Measurements from ENCODE around the gene ADAT1.
A peak's percentile ranks its signal among the peaks of the same experiment; 100 is the strongest.

The ADAT1 gene, protein sequence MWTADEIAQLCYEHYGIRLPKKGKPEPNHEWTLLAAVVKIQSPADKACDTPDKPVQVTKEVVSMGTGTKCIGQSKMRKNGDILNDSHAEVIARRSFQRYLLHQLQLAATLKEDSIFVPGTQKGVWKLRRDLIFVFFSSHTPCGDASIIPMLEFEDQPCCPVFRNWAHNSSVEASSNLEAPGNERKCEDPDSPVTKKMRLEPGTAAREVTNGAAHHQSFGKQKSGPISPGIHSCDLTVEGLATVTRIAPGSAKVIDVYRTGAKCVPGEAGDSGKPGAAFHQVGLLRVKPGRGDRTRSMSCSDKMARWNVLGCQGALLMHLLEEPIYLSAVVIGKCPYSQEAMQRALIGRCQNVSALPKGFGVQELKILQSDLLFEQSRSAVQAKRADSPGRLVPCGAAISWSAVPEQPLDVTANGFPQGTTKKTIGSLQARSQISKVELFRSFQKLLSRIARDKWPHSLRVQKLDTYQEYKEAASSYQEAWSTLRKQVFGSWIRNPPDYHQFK

DNA sequence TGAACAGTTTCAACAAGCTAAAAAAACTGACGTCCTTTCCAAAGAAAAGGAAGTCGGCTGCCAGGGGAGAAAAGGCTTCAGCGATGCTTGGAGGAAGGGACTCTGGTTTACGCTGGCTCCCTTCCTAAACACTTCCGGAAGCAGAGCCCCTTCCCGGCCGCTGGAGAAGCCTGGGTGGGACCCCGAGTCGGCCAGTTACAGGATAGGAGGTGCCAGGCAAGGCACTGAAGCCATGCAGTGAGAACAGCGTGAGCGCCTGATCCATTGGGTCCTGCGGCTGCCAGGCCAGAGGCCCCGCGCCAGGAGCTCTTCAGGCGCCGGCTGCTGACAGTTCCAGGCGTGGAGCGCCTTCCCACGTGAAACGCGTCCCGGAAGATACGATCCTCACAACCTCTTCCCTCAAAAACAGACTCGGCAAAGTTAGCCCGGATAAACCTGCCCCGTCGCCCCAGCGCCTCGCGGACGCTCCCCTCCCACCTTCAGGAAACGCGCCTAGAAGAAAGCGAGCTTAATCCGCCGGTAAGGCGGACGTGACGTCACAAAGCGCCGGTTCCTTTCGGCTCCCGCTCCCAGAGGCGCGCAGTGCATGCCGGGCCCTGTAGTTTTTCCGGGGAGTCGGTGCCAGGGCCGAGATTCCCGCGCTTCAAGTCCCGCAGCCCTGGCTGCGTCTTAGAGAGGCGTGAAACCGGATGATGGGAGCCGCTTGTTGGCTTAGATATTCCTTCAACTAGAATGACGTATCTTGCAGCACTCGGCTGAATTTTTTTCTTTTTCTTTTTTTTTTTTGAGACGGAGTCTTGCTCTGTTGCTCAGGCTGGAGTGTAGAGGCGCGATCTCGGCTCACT is at the start of gene ADAT1:
Gene ADAT1, minus strand, starts transcription at position 521 of the 845 bp plus-strand sequence. CDS start 2,482 bp downstream, outside the sequence.
- no peak for TF ChIP-seq ZNF274 (IDR thresholded peaks at IDR 0.05; ENCODE audit: low read depth, low read length)
- H3K4me3 ChIP-seq (ENCODE audit: low read length), result peak within 1 kb of the TSS; percentile 89

DNA sequence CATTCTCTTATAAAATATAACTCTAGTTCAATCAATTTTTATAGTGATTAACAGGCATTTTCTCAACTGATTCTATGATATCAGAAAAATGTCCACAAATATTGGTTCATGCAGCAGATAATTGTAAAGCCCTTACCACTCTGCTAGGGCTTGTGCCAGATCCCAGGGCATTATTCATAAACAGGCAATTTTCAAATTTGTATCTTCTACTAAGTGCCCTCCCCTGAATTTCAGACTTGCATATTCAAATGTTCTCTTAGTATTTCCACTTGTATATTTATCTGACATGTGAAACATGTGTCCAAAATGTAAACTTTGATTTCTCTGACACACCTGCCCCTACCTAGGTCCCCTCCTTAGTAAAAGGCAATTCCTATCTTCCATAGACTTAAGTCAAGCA is 44.4 kb upstream of the ADAT1 start:
- H3K4me3 ChIP-seq (ENCODE audit: low read length), result no peak overlapping the region
- no peak for TF ChIP-seq ZNF274 (IDR thresholded peaks at IDR 0.05; ENCODE audit: low read depth, low read length)

DNA sequence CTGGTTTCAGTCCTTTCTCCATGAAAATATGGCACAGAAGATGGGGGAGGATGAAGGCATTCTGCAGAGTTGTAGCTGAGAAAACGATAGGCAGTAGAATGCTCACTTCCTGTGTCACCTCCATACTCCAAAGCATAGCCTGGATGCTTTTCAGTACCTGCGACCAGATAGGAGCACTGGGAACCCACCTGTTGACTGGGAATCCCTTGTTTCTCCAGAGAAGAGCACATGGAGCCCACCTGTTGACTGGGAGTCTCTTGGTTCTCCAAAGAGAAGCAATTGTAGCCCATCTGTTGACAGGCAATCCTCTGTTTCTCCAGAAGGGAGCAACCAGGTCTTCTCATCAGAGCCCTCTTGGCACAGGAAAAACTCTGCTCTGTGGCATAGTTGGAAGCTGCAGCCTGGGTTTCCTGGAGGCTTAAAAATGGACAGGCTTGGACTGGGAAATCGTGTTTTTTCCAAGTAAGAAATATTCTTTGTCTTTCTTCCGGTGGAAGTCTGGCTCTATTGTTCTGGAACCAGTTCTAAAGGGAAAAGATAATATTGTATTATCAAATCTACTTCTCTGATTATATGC is 37.7 kb upstream of the ADAT1 start:
- no peak overlapping the region for H3K4me3 ChIP-seq (ENCODE audit: low read length)
- TF ChIP-seq ZNF274 (IDR thresholded peaks at IDR 0.05; ENCODE audit: low read depth, low read length), result no peak

DNA sequence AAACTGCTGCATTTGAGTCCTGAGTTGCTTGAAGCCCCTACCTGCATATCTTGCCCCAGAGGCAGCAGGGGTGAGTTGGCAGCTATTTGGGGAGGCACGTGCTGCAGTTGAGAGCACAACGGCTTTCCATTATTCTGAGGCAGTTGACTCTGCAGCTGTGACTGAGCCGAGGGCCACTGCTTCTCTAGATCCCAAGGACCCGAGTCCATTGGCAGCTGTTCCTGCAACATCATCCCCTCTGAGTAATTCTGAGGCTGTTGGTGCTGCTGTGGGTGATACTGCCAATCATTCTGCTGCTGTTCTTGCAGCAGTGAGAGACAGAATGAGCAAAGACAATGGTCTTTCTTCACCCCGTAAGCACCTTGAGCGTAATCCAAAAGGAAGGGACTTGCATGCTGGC is 37.2 kb upstream of the ADAT1 start:
- H3K4me3 ChIP-seq (ENCODE audit: low read length), result no peak overlapping the region
- no peak for TF ChIP-seq ZNF274 (IDR thresholded peaks at IDR 0.05; ENCODE audit: low read depth, low read length)

DNA sequence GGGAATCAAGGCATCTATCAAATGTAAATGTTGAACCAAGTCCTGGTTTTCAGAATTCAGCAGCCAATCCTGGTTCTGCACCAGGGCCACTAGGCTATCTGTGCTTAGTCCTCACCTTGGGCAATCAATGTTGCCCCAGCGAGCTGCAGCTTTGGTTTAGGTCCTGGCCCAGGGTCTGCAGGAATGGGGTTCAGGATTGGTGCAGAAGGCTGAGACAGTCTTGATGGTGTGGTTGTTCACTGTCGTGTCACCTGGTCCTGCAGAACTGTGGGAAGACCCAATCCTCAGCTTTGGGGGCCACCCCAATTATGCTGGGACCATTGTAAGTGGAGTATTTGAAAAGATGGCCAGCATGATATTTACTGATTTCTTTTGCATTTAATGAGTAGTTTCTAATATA is 35.1 kb upstream of the ADAT1 start:
- H3K4me3 ChIP-seq (ENCODE audit: low read length), result no peak overlapping the region
- TF ChIP-seq ZNF274 (IDR thresholded peaks at IDR 0.05; ENCODE audit: low read depth, low read length), result no peak

DNA sequence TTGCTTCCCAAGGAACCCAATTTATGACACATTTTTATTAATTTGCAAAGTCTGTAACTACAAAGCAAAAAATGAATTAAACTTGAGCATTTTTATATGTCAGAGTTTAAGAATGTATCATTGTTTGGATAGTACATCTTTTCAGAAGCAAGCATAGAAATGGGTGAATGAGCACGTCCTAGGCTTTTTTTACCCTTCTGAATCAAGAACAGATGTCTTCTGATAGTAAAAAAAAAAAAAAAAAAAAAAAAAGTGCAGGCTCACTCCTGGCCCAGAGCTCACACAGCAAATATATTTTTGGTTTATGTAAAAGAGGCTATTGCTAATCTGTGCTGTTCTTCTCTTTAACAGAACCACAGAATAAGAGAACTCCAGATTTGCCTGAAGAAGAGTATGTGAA is 30.8 kb upstream of the ADAT1 start:
- no peak overlapping the region for H3K4me3 ChIP-seq (ENCODE audit: low read length)
- TF ChIP-seq ZNF274 (IDR thresholded peaks at IDR 0.05; ENCODE audit: low read depth, low read length), result no peak

DNA sequence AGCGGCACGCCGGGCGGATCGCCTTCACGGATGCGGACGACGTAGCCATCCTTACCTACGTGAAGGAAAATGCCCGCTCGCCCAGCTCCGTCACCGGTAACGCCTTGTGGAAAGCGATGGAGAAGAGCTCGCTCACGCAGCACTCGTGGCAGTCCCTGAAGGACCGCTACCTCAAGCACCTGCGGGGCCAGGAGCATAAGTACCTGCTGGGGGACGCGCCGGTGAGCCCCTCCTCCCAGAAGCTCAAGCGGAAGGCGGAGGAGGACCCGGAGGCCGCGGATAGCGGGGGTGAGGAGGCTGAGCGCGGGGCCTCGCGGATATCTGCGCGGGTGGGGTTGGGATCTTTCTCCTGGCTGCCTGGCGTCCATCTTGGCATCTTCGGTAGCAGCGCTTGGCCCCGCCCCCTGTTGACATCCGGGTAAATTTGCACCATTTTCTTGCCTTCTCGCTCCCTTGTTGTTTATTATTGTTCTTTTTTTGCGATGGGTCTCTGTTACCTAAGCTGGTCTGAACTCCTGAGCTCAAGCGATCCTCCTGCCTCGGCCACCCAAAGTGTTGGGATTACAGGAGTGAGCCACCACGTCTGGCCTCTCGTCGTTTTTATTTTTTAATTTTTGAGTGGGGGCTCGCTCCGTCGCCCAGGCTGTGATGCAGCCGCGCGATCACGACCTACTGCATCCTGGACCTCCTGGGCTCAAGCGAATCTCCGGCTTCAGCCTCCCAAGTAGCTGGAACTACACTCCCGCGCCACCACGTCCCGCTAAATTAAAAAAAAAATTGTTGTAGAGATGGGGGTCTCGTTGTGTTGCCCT is 25.4 kb upstream of the ADAT1 start:
- peak overlapping the region; percentile 76 for H3K4me3 ChIP-seq (ENCODE audit: low read length)
- no peak for TF ChIP-seq ZNF274 (IDR thresholded peaks at IDR 0.05; ENCODE audit: low read depth, low read length)

DNA sequence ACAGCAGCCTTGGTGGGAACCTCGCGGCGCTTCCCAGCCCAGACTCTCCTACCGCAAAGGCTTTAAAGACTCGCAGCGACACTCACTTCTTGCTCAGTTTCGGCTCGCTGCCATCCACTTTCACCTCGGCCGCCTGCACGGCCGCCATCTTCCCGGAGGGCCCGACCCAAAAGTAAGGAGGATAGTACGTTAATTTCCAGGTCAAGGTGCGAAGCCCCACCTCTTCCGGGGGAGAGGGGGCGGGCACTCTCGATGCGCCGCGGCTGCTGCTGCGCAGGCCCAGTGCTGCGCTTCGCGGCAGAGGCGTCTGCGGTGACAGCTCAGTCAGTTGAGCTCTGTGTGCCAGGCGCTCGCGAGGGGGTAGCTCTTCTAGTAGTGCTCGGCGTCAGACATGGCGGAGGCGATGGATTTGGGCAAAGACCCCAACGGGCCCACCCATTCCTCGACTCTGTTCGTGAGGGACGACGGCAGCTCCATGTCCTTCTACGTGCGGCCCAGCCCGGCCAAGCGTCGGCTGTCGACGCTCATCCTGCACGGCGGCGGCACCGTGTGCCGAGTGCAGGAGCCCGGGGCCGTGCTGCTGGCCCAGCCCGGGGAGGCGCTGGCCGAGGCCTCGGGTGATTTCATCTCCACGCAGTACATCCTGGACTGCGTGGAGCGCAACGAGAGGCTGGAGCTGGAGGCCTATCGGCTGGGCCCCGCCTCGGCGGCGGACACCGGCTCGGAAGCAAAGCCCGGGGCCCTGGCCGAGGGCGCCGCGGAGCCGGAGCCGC is 24.6 kb upstream of the ADAT1 start, which contains the start of the genes KARS1 and TERF2IP:
Gene KARS1, minus strand, starts transcription at position 174 of the 773 bp plus-strand sequence. Its CDS starts 26 bp downstream, at position 148.
Gene TERF2IP, plus strand, starts transcription at position 282 of the 773 bp plus-strand sequence. Its CDS starts 110 bp downstream, at position 392.
- peak within 1 kb of the TSS; percentile 76 for H3K4me3 ChIP-seq (ENCODE audit: low read length)

DNA sequence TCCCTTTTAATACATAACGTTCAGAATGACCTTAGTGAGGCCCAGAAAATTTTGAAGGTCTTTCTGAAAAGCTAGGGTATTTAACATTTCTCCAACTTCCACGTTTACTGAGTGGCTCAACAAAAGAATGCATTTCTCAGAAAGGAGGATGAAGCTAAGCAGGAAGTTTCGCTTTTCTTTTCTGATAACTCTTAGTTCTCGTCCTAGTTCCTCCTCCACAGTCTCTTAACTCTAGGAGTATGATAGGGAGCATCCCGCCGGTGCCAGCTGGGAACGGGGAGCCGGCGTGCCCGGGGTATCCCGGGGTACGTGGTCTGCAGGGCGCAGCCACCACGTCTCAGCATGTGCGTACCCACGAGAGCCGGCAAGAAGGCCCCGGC is 24.0 kb upstream of the ADAT1 start:
- peak overlapping the region; percentile 76 for H3K4me3 ChIP-seq (ENCODE audit: low read length)
- TF ChIP-seq ZNF274 (IDR thresholded peaks at IDR 0.05; ENCODE audit: low read depth, low read length), result no peak

More for the DNA sequence above, 24.6 kb upstream of the ADAT1 start, which contains the start of the genes KARS1 and TERF2IP:
- TF ChIP-seq ZNF274 (IDR thresholded peaks at IDR 0.05; ENCODE audit: low read depth, low read length), result no peak

DNA sequence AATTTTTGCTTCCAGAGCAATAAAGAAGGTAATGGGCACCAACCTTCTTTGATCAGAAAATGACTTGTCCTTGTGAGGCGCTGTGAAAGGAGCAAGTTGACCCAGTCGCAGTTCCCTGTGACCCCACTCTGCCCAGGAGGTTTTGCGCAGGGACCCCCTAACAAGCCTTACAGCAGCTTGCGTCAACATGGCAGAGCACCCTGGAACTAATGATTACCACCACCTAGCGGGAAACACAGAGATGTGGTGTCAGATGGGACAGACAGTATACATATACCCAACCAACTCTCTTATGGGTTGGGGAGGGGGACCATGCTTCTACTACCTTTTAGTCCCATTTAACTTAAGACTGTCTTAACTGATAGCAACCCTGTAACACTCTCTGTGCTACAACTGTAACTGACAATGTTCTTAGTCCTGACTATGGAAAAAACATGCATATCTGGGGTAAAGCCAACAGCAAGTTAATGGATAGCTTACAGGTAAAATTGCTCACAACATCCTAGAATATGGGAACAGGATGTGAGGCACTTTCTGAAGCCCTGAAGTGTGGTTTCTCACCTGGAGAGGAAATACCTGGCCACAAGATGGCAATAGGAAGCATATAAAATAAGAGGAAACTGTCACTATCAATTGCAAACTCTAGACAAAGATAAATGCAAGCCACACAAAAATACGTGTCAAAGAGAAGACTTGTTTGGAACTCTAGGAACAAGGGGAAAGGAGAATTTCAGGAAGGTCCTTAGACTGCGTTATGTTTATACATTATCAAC is 21.3 kb upstream of the ADAT1 start:
- no peak overlapping the region for H3K4me3 ChIP-seq (ENCODE audit: low read length)
- TF ChIP-seq ZNF274 (IDR thresholded peaks at IDR 0.05; ENCODE audit: low read depth, low read length), result no peak

DNA sequence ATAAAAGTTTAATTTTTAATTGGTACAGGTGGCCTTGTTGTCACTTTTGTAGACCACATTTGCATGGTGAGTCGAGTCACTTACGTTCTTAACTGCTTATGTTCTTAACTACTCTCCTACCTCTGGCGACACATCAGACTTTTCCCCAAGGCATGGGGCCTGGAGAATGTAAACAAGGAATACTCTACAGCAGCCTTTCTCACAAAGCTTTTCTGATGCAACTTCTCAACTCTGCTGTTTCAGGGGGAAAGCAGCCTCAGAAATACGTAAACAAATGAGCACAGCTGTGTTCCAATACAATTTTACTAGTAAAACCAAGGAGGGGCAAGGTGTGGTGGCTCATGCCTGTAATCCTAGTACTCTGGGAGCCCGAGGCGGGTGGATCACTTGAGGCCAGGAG is 17.5 kb upstream of the ADAT1 start:
- TF ChIP-seq ZNF274 (IDR thresholded peaks at IDR 0.05; ENCODE audit: low read depth, low read length), result no peak
- no peak overlapping the region for H3K4me3 ChIP-seq (ENCODE audit: low read length)

DNA sequence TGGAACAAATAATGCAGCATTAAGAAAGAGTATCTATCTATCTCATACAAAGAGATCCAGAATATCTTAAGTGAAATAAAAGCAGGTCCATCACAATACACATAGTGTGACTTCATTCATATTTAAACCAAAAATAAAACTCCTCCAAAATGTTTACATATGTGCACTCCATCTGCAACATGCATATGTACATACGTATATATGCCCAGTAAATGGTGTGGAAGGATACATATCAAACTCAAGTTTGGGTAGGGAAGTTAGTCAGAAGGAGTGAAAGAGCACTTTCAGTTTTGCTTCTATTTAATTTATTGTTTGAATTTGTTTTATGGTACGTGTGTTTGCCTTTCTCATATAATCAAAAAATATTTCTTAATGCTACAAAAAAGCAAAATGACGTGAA is 12.0 kb upstream of the ADAT1 start:
- H3K4me3 ChIP-seq (ENCODE audit: low read length), result no peak overlapping the region
- no peak for TF ChIP-seq ZNF274 (IDR thresholded peaks at IDR 0.05; ENCODE audit: low read depth, low read length)

Measured in GM08714 (cell line).